Suprapubic skin (tissue), 4 donors: ENCODE results near the gene MAP2K5. TPM values are rescaled to one million over a fixed set of nuclear protein-coding genes. Genes with fewer than 3 reads are reported as not detected.
A peak's percentile ranks its signal among the peaks of the same experiment; 100 is the strongest.

ENCODE experiments used
- DNase-seq, 2 donors: peaks; one replicate each; pipeline ENCODE4 v3.0.0-alpha.2; 2019; ENCODE audit warnings: low spot score in 2 of 2
- H3K27ac ChIP-seq: fragments of 200-600 bp; sonication (generic); one replicate; pipeline ENCODE4 v1.5.1; 2019
- H3K27me3 ChIP-seq: fragments of 200-600 bp; sonication (generic); one replicate; pipeline ENCODE4 v1.5.1; 2019
- H3K36me3 ChIP-seq: fragments of 200-600 bp; sonication (generic); one replicate; pipeline ENCODE4 v1.5.1; 2019
- H3K4me1 ChIP-seq: fragments of 200-600 bp; sonication (generic); one replicate; pipeline ENCODE4 v1.5.1; 2019
- H3K4me3 ChIP-seq: fragments of 200-600 bp; sonication (generic); one replicate; pipeline ENCODE4 v1.5.1; 2019; ENCODE audit warnings: mild to moderate bottlenecking
- H3K9me3 ChIP-seq: fragments of 200-600 bp; sonication (generic); one replicate; pipeline ENCODE4 v1.5.1; 2019
- CTCF ChIP-seq, 2 donors: fragments of 200-600 bp in 1 of 2; fragments of 450-650 bp in 1 of 2; sonication (generic) in 1 of 2; IDR thresholded peaks; one replicate each; pipeline ENCODE4 v1.5.1; 2016 to 2019; ENCODE audit warnings: antibody characterized with exemption in 2 of 2, mild to moderate bottlenecking in 1 of 2, moderate library complexity in 1 of 2
- EP300 ChIP-seq: sonication (generic); formaldehyde crosslinking; IDR thresholded peaks from one replicate; pipeline ENCODE4 v1.6.1; 2017; ENCODE audit warnings: antibody characterized with exemption
- POLR2A ChIP-seq, 2 donors: fragments of 450-650 bp; IDR thresholded peaks; one replicate each; pipeline ENCODE4 v1.6.1; 2017; ENCODE audit warnings: antibody characterized with exemption in 2 of 2, mild to moderate bottlenecking in 2 of 2, moderate library complexity in 2 of 2
- POLR2AphosphoS5 ChIP-seq, 3 donors: sonication (generic); formaldehyde crosslinking; IDR thresholded peaks; one replicate each; pipeline ENCODE4 v1.6.1; 2017; ENCODE audit warnings: antibody characterized with exemption in 3 of 3
- WGBS: methylation state at CpG from one replicate; pipeline ENCODE4 v1.1.5; 2018; 5-methylcytosine and 5-hydroxymethylcytosine counted together
- total RNA-seq, 4 donors: library from RNA; depleted of rRNA; stranded (reverse); fragments of >200 nt; gene quantifications; one replicate each; pipeline ENCODE4 v1.1.0, GENCODE V29; 2016

The MAP2K5 gene
- total RNA-seq, 4 donors from 2014 or later, result 9.5 to 18.5 (median 10.2) TPM

- peak overlapping the region; percentile 35 for H3K27ac ChIP-seq
Observed at GRCh38 chr15:67504796-67505195, 37.7 kb upstream of the MAP2K5 start.

DNA sequence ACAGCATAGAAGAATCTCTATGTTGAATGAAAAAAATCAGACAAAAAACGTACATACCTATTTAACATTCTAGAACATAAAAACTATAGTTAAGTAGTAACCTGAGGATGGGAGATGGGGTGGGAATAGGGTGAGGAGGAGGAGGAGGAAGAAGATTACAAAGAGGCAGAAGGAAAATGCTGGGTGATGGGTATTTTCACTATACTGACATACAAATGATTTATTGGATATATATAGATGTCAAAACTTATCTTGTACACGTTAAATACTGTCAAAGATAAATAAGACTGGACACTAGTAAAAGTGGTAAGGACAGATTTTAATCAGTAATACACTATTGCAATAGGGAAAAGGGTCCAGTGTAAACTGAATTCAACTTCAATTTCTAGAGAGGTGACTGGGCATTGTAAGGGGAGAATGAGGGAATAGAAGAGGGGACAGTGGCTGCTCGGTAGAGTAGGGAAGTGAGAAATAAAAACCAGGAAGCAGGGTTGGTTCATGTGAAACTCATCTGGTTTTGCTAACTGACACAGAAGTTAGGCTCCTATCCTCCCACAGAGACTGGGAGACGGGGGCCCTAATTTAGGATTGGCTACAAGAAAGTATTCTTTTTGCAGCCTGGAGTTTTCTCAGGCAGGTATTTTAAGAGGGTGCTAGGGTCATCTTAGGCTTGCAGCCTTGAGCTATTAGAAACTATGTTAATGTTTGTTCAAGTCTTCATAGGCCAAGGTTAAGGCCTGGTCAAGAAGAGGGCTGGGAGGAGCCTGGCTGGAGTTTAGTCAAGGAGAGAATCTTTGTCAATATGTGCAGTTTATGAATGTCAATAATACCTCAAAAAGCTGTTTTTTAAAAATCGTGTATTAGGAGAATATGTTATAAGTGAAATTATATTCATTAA, 36.6 kb upstream of the MAP2K5 start:
- peak overlapping the region; percentile 56 for H3K27ac ChIP-seq
- TF ChIP-seq EP300 (no peak), POLR2AphosphoS5 (IDR thresholded peaks at IDR 0.05) (no peak), CTCF (IDR thresholded peaks at IDR 0.05) (no peak), POLR2A (IDR thresholded peaks at IDR 0.05) (no peak)
- no peak for DNase-seq

More at GRCh38 chr15:67504796-67505195, 37.7 kb upstream of the MAP2K5 start:
- Histone ChIP-seq H3K4me3 (no peak overlapping the region), H3K36me3 (no peaks in the 10 kb centered on the region), H3K9me3 (no peaks in the 10 kb centered on the region), H3K4me1 (peaks cover 28% of the 10 kb centered on the region), H3K27me3 (no peaks in the 10 kb centered on the region)
- no peak for DNase-seq
- TF ChIP-seq CTCF (IDR thresholded peaks at IDR 0.05), result no peak
- no peak for TF ChIP-seq POLR2A (IDR thresholded peaks at IDR 0.05)
- TF ChIP-seq POLR2AphosphoS5 (IDR thresholded peaks at IDR 0.05), result peak in 2 of 3 donors; percentile 35 to 38
- TF ChIP-seq EP300, result no peak
- 73% methylated on average over 5 of the region's 5 CpGs for WGBS

GRCh38 chr15:67506775-67507747, 35.4 kb upstream of the MAP2K5 start:
- Histone ChIP-seq H3K27ac (peak overlapping the region; percentile 62), H3K36me3 (no peaks in the 10 kb centered on the region), H3K9me3 (no peaks in the 10 kb centered on the region), H3K4me1 (peaks cover 28% of the 10 kb centered on the region), H3K27me3 (no peaks in the 10 kb centered on the region), H3K4me3 (no peak overlapping the region)
- DNase-seq, result no peak
- 80% methylated on average over 11 of the region's 11 CpGs for WGBS
- TF ChIP-seq EP300 (no peak), POLR2AphosphoS5 (IDR thresholded peaks at IDR 0.05) (peak; percentile 22 to 73 (median 32))

More for the DNA sequence above, 36.6 kb upstream of the MAP2K5 start:
- Histone ChIP-seq H3K36me3 (no peaks in the 10 kb centered on the region), H3K27me3 (no peaks in the 10 kb centered on the region), H3K4me3 (no peak overlapping the region), H3K9me3 (no peaks in the 10 kb centered on the region), H3K4me1 (peaks cover 28% of the 10 kb centered on the region)
- 81% methylated on average over 5 of the region's 5 CpGs for WGBS

DNA sequence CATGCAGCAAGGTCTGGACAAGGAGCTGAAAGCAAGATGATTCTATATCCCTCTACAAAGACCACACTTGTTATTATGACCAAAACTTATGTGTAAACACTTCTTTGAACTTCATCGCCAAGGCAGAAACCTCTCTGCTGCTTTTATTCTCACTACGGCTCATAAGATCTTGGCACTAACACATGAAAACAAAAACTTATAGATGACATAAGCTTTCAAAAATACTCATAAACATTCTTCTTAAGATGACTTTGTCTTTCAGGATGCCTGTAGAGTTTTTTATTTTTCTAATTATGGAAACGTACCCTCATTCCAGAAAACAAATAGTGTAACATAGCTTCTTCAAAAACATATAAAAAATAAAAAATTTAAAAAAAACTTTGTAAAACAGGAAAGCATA, 34.1 kb upstream of the MAP2K5 start:
- Histone ChIP-seq H3K4me3 (no peak overlapping the region), H3K27ac (no peak overlapping the region), H3K9me3 (no peaks in the 10 kb centered on the region), H3K27me3 (no peaks in the 10 kb centered on the region), H3K36me3 (peaks cover 8% of the 10 kb centered on the region), H3K4me1 (peaks cover 28% of the 10 kb centered on the region)
- 82% methylated on average over 3 of the region's 3 CpGs for WGBS
- no peak for DNase-seq
- no peak for TF ChIP-seq EP300
- TF ChIP-seq CTCF (IDR thresholded peaks at IDR 0.05), result no peak
- no peak for TF ChIP-seq POLR2A (IDR thresholded peaks at IDR 0.05)
- no peak for TF ChIP-seq POLR2AphosphoS5 (IDR thresholded peaks at IDR 0.05)

- TF ChIP-seq POLR2AphosphoS5 (IDR thresholded peaks at IDR 0.05), result no peak
- TF ChIP-seq EP300, result no peak
- no peak for TF ChIP-seq CTCF (IDR thresholded peaks at IDR 0.05)
- no peak for TF ChIP-seq POLR2A (IDR thresholded peaks at IDR 0.05)
- peaks cover 19% of the 10 kb centered on the region for H3K36me3 ChIP-seq
- no peaks in the 10 kb centered on the region for H3K9me3 ChIP-seq
- no peak overlapping the region for H3K27ac ChIP-seq
- DNase-seq, result no peak
- 95% methylated on average over 4 of the region's 4 CpGs for WGBS
- no peak overlapping the region for H3K4me3 ChIP-seq
- H3K4me1 ChIP-seq, result peaks cover 28% of the 10 kb centered on the region
- H3K27me3 ChIP-seq, result no peaks in the 10 kb centered on the region
Observed at GRCh38 chr15:67509918-67510317, 32.6 kb upstream of the MAP2K5 start.
